WTC11 (cell line): Measurements from ENCODE around the gene HIPK2. TPM values are rescaled to one million over a fixed set of nuclear protein-coding genes. Genes with fewer than 3 reads are reported as not detected.

Experiments
- ATAC-seq: fragments of 200-7000 bp; cut with Tn5 transposase; 2 replicates; pipeline ENCODE4 v1.10.0; 2021; ENCODE audit warnings: mild to moderate bottlenecking, moderate library complexity
- CTCF ChIA-PET: fragments of 300-600 bp; sonication (Branson Sonifier 250); formaldehyde crosslinking; loops from one replicate; lab custom pipeline; 2021; ENCODE audit warnings: antibody characterized with exemption; lab: Charles Lee
- POLR2A ChIA-PET: fragments of 350-600 bp; sonication (Branson Sonifier 250); formaldehyde crosslinking; loops from one replicate; lab custom pipeline; 2021; ENCODE audit warnings: antibody characterized with exemption; lab: Charles Lee
- DNase-seq: peaks from one replicate; pipeline ENCODE4 v3.0.0; 2021; ENCODE audit warnings: low spot score
- H3K27ac Mint-ChIP-seq: 2 replicates; pipeline ENCODE4 v1.8.0; 2021; ENCODE audit warnings: mixed read lengths
- H3K27me3 Mint-ChIP-seq: 2 replicates; pipeline ENCODE4 v1.8.0; 2021; ENCODE audit warnings: low read depth, mild to moderate bottlenecking, moderate library complexity, mixed read lengths
- H3K36me3 Mint-ChIP-seq: 2 replicates; pipeline ENCODE4 v1.8.0; 2021; ENCODE audit warnings: mixed read lengths
- H3K4me1 Mint-ChIP-seq: 2 replicates; pipeline ENCODE4 v1.8.0; 2022; ENCODE audit warnings: mixed read lengths
- H3K4me3 Mint-ChIP-seq: 2 replicates; pipeline ENCODE4 v1.8.0; 2021; ENCODE audit warnings: mild to moderate bottlenecking, moderate library complexity, mixed read lengths
- H3K9me3 Mint-ChIP-seq: 2 replicates; pipeline ENCODE4 v1.8.0; 2021; ENCODE audit warnings: mixed read lengths
- CBFB ChIP-seq: sonication (generic); formaldehyde crosslinking; IDR thresholded peaks from 2 replicates; pipeline ENCODE4 v1.8.1; 2022; ENCODE audit warnings: mild to moderate bottlenecking, low read depth, missing genetic modification reagents
- CREB1 ChIP-seq: sonication (generic); formaldehyde crosslinking; IDR thresholded peaks from 2 replicates; pipeline ENCODE4 v1.8.0; 2023; ENCODE audit warnings: mild to moderate bottlenecking, missing genetic modification reagents
- GRHL2 ChIP-seq: fragments of 250-450 bp; sonication (Bioruptor Pico); IDR thresholded peaks from 2 replicates; pipeline ENCODE4 v1.8.0; 2022; ENCODE audit warnings: mild to moderate bottlenecking, moderate library complexity; ENCODE audit not compliant: insufficient replicate concordance, severe bottlenecking
- NFATC4 ChIP-seq: fragments of 250-450 bp; sonication (Bioruptor Pico); IDR thresholded peaks from 2 replicates; pipeline ENCODE4 v1.9.0; 2021; ENCODE audit warnings: mild to moderate bottlenecking
- NFYB ChIP-seq: sonication (generic); formaldehyde crosslinking; conservative IDR thresholded peaks from 2 replicates; pipeline ENCODE4 v1.8.0; 2022; ENCODE audit warnings: low read depth, missing genetic modification reagents
- NR3C1 ChIP-seq: sonication (generic); formaldehyde crosslinking; conservative IDR thresholded peaks from 2 replicates; pipeline ENCODE4 v1.8.1; 2023; ENCODE audit warnings: low read depth, mild to moderate bottlenecking, missing genetic modification reagents
- PRRX2 ChIP-seq: fragments of 250-450 bp; sonication (Bioruptor Pico); IDR thresholded peaks from 2 replicates; pipeline ENCODE4 v1.8.0; 2021; ENCODE audit warnings: mild to moderate bottlenecking
- RORB ChIP-seq: fragments of 250-450 bp; sonication (Bioruptor Pico); IDR thresholded peaks from 2 replicates; pipeline ENCODE4 v1.9.0; 2021; ENCODE audit warnings: mild to moderate bottlenecking
- SMAD4 ChIP-seq: sonication (generic); formaldehyde crosslinking; IDR thresholded peaks from 2 replicates; pipeline ENCODE4 v1.8.0; 2022; ENCODE audit warnings: mild to moderate bottlenecking, missing genetic modification reagents
- SOX15 ChIP-seq: fragments of 250-450 bp; sonication (Bioruptor Pico); IDR thresholded peaks from 2 replicates; pipeline ENCODE4 v1.9.0; 2021; ENCODE audit warnings: mild to moderate bottlenecking
- SP1 ChIP-seq: sonication (generic); formaldehyde crosslinking; conservative IDR thresholded peaks from 2 replicates; pipeline ENCODE4 v1.8.1; 2022; ENCODE audit warnings: missing genetic modification reagents
- TEAD1 ChIP-seq: sonication (generic); formaldehyde crosslinking; IDR thresholded peaks from 2 replicates; pipeline ENCODE4 v1.8.0; 2022; ENCODE audit warnings: mild to moderate bottlenecking, missing genetic modification reagents
- TP53 ChIP-seq: sonication (generic); formaldehyde crosslinking; IDR thresholded peaks from 2 replicates; pipeline ENCODE4 v1.8.1; 2023; ENCODE audit warnings: mild to moderate bottlenecking, missing genetic modification reagents
- ZNF121 ChIP-seq: sonication (generic); formaldehyde crosslinking; IDR thresholded peaks from 2 replicates; pipeline ENCODE4 v1.8.0; 2023; ENCODE audit warnings: missing genetic modification reagents
- ZNF232 ChIP-seq: sonication (generic); formaldehyde crosslinking; IDR thresholded peaks from 2 replicates; pipeline ENCODE4 v1.8.0; 2022; ENCODE audit warnings: mild to moderate bottlenecking, missing genetic modification reagents
- ZNF396 ChIP-seq: fragments of 250-450 bp; sonication (Bioruptor Pico); IDR thresholded peaks from 2 replicates; pipeline ENCODE4 v1.8.0; 2021; ENCODE audit warnings: mild to moderate bottlenecking, moderate library complexity, borderline replicate concordance
- ZNF532 ChIP-seq: fragments of 250-450 bp; sonication (Bioruptor Pico); IDR thresholded peaks from 2 replicates; pipeline ENCODE4 v1.9.0; 2021; ENCODE audit warnings: mild to moderate bottlenecking, borderline replicate concordance
- ZNF671 ChIP-seq: fragments of 250-450 bp; sonication (Bioruptor Pico); IDR thresholded peaks from 2 replicates; pipeline ENCODE4 v1.8.0; 2021; ENCODE audit warnings: mild to moderate bottlenecking
- total RNA-seq: library from RNA; stranded (reverse); gene quantifications from 3 replicates; pipeline ENCODE4 v1.2.3, GENCODE V29; 2021
- TF ChIP-seq, protein P1 (sequence below): sonication (generic); formaldehyde crosslinking; IDR thresholded peaks from 2 replicates; pipeline ENCODE4 v1.8.1; 2023; ENCODE audit warnings: mild to moderate bottlenecking, missing genetic modification reagents
- TF ChIP-seq, protein P2 (sequence below): sonication (generic); formaldehyde crosslinking; IDR thresholded peaks from 2 replicates; pipeline ENCODE4 v1.8.0; 2023; ENCODE audit warnings: missing genetic modification reagents, mild to moderate bottlenecking, borderline replicate concordance
- TF ChIP-seq, protein P3 (sequence below): sonication (generic); formaldehyde crosslinking; IDR thresholded peaks from 2 replicates; pipeline ENCODE4 v1.8.1; 2023; ENCODE audit warnings: mild to moderate bottlenecking, missing genetic modification reagents
- TF ChIP-seq, protein P4 (sequence below): fragments of 250-450 bp; sonication (Bioruptor Pico); IDR thresholded peaks from 2 replicates; pipeline ENCODE4 v1.9.0; 2021; ENCODE audit warnings: mild to moderate bottlenecking
- TF ChIP-seq, protein P5 (sequence below): sonication (generic); formaldehyde crosslinking; IDR thresholded peaks from 2 replicates; pipeline ENCODE4 v1.8.0; 2022; ENCODE audit warnings: mild to moderate bottlenecking, missing genetic modification reagents

HIPK2 gene
- total RNA-seq, 1 experiment from 2014 or later: 25.3 TPM

DNA sequence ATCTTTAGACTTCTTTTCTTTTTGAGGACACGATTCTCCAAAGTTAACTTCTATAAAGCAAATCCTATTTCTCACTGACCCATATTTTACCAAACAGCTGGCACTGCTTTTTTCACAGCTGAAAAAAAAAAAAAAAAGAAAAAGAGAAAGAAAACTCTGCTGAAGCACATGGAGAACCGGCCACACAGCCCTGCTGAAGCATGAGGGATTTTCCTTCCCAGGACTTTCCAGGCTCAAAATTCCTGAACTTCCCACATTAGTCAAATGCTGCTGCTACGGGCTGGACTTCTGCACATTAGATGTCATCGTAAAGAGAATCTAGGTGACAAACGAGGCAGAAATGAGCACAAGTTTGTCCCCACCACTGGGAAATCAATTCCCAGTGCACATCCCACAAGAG lies 25.2 kb downstream of the HIPK2 start (continued):
- TF ChIP-seq, protein P1, sequence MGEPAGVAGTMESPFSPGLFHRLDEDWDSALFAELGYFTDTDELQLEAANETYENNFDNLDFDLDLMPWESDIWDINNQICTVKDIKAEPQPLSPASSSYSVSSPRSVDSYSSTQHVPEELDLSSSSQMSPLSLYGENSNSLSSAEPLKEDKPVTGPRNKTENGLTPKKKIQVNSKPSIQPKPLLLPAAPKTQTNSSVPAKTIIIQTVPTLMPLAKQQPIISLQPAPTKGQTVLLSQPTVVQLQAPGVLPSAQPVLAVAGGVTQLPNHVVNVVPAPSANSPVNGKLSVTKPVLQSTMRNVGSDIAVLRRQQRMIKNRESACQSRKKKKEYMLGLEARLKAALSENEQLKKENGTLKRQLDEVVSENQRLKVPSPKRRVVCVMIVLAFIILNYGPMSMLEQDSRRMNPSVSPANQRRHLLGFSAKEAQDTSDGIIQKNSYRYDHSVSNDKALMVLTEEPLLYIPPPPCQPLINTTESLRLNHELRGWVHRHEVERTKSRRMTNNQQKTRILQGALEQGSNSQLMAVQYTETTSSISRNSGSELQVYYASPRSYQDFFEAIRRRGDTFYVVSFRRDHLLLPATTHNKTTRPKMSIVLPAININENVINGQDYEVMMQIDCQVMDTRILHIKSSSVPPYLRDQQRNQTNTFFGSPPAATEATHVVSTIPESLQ (CRISPR knock-in tag): no peak
- TF ChIP-seq, protein P2, sequence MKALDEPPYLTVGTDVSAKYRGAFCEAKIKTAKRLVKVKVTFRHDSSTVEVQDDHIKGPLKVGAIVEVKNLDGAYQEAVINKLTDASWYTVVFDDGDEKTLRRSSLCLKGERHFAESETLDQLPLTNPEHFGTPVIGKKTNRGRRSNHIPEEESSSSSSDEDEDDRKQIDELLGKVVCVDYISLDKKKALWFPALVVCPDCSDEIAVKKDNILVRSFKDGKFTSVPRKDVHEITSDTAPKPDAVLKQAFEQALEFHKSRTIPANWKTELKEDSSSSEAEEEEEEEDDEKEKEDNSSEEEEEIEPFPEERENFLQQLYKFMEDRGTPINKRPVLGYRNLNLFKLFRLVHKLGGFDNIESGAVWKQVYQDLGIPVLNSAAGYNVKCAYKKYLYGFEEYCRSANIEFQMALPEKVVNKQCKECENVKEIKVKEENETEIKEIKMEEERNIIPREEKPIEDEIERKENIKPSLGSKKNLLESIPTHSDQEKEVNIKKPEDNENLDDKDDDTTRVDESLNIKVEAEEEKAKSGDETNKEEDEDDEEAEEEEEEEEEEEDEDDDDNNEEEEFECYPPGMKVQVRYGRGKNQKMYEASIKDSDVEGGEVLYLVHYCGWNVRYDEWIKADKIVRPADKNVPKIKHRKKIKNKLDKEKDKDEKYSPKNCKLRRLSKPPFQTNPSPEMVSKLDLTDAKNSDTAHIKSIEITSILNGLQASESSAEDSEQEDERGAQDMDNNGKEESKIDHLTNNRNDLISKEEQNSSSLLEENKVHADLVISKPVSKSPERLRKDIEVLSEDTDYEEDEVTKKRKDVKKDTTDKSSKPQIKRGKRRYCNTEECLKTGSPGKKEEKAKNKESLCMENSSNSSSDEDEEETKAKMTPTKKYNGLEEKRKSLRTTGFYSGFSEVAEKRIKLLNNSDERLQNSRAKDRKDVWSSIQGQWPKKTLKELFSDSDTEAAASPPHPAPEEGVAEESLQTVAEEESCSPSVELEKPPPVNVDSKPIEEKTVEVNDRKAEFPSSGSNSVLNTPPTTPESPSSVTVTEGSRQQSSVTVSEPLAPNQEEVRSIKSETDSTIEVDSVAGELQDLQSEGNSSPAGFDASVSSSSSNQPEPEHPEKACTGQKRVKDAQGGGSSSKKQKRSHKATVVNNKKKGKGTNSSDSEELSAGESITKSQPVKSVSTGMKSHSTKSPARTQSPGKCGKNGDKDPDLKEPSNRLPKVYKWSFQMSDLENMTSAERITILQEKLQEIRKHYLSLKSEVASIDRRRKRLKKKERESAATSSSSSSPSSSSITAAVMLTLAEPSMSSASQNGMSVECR (CRISPR knock-in tag): no peak
- TF ChIP-seq SMAD4 (CRISPR knock-in tag): no peak
- TF ChIP-seq GRHL2 (CRISPR knock-in tag): no peak
- TF ChIP-seq RORB (CRISPR knock-in tag): no peak
- TF ChIP-seq, protein P3, sequence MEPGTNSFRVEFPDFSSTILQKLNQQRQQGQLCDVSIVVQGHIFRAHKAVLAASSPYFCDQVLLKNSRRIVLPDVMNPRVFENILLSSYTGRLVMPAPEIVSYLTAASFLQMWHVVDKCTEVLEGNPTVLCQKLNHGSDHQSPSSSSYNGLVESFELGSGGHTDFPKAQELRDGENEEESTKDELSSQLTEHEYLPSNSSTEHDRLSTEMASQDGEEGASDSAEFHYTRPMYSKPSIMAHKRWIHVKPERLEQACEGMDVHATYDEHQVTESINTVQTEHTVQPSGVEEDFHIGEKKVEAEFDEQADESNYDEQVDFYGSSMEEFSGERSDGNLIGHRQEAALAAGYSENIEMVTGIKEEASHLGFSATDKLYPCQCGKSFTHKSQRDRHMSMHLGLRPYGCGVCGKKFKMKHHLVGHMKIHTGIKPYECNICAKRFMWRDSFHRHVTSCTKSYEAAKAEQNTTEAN (CRISPR knock-in tag): no peak
- TF ChIP-seq, protein P4, sequence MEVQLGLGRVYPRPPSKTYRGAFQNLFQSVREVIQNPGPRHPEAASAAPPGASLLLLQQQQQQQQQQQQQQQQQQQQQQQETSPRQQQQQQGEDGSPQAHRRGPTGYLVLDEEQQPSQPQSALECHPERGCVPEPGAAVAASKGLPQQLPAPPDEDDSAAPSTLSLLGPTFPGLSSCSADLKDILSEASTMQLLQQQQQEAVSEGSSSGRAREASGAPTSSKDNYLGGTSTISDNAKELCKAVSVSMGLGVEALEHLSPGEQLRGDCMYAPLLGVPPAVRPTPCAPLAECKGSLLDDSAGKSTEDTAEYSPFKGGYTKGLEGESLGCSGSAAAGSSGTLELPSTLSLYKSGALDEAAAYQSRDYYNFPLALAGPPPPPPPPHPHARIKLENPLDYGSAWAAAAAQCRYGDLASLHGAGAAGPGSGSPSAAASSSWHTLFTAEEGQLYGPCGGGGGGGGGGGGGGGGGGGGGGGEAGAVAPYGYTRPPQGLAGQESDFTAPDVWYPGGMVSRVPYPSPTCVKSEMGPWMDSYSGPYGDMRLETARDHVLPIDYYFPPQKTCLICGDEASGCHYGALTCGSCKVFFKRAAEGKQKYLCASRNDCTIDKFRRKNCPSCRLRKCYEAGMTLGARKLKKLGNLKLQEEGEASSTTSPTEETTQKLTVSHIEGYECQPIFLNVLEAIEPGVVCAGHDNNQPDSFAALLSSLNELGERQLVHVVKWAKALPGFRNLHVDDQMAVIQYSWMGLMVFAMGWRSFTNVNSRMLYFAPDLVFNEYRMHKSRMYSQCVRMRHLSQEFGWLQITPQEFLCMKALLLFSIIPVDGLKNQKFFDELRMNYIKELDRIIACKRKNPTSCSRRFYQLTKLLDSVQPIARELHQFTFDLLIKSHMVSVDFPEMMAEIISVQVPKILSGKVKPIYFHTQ (CRISPR knock-in tag): no peak
- no peak for TF ChIP-seq ZNF121 (CRISPR knock-in tag)
- no peak for TF ChIP-seq SOX15 (CRISPR knock-in tag)
- no peak for TF ChIP-seq CREB1 (CRISPR knock-in tag)

GRCh38 chr7:139752148-139752547 lies 25.6 kb downstream of the HIPK2 start:
- no peaks in the 10 kb centered on the region for H3K36me3 Mint-ChIP-seq
- POLR2A ChIA-PET: no interaction called here
- no peaks in the 10 kb centered on the region for H3K4me1 Mint-ChIP-seq
- ATAC-seq (no peak), DNase-seq (no peak)
- H3K4me3 Mint-ChIP-seq: no peak overlapping the region
- H3K27ac Mint-ChIP-seq: no peak overlapping the region
- H3K27me3 Mint-ChIP-seq: no peaks in the 10 kb centered on the region
- CTCF ChIA-PET: no interaction called here
- H3K9me3 Mint-ChIP-seq: no peaks in the 10 kb centered on the region
- TF ChIP-seq TEAD1 (CRISPR knock-in tag): no peak
- no peak for TF ChIP-seq NFATC4 (CRISPR knock-in tag)
- no peak for TF ChIP-seq PRRX2 (CRISPR knock-in tag)
- TF ChIP-seq SP1 (CRISPR knock-in tag): no peak
- no peak for TF ChIP-seq CBFB (CRISPR knock-in tag)
- TF ChIP-seq ZNF232 (CRISPR knock-in tag): no peak
- TF ChIP-seq TP53 (CRISPR knock-in tag): no peak
- TF ChIP-seq NR3C1: no peak
- TF ChIP-seq, protein P5, sequence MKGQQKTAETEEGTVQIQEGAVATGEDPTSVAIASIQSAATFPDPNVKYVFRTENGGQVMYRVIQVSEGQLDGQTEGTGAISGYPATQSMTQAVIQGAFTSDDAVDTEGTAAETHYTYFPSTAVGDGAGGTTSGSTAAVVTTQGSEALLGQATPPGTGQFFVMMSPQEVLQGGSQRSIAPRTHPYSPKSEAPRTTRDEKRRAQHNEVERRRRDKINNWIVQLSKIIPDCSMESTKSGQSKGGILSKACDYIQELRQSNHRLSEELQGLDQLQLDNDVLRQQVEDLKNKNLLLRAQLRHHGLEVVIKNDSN: no peak
- no peak for TF ChIP-seq ZNF671 (CRISPR knock-in tag)
- TF ChIP-seq ZNF396 (CRISPR knock-in tag): no peak
- no peak for TF ChIP-seq NFYB (CRISPR knock-in tag)
- TF ChIP-seq ZNF532: no peak
- no peak for TF ChIP-seq SMAD4 (CRISPR knock-in tag)
